ENCODE results near the gene GGT6. TPM values are rescaled to one million over a fixed set of nuclear protein-coding genes. Genes with fewer than 3 reads are reported as not detected.
A peak's percentile ranks its signal among the peaks of the same experiment; 100 is the strongest.

The GGT6 gene
- polyA plus RNA-seq, 2 of the 4 experiments (the other 2 are of a cell fraction) = not detected

DNA sequence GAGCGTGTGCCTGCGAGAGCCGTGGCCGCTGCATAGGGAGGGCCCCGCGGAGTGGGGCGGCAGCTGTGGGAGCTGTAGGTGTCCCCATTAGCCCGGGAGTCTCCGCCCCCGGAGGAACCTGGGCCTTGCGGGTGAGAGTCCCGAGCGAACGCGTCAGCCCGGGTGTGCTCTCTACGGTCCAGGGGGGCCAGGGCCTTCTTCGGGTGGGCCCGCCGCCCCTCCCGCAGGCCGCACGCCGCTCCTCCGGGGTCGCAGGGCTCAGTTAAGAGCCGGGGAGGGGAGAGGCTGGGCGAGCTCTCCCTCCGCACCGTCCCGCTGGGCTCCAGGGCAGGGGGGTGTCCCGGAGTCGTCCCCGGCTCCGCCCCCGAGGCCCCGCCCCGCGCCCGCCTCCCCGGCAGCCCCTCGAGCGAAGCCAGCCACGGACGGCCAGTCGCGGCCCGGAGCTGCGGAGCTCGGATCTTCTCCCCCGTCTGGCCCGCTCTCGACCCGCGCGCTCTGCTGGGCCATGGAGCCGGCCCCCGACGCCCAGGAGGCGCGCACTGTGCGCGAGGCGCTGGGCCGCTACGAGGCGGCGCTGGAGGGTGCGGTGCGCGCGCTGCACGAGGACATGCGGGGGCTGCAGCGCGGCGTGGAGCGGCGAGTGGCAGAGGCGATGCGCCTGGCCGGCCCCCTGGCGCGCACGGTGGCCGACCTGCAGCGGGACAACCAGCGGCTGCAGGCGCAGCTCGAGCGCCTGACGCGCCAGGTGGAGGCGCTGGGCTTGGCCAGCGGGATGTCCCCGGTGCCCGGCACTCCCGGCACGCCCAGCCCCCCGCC, 23.9 kb upstream of the GGT6 start, which contains the start of gene SMTNL2:
SMTNL2 (plus strand) TSS at position 429 of the 816 bp plus-strand sequence; CDS start at position 506, 77 bp downstream.
- FAIRE-seq = no peak
- H3K4me1 ChIP-seq = peaks cover 7% of the 10 kb centered on the region; the same call in 2 of the 3 replicates
- ChIA-PET POLR2A (no interaction called here), CTCF (interaction anchor here (0.9 to 2.6 kb wide), 14 partner anchors 11 to 65 kb away, joined by 3 to 24 read pairs (median 4); no protein-coding TSS in a partner anchor)
- TF ChIP-seq TP53 (CRISPR knock-in tag; IDR thresholded peaks at IDR 0.05) (0 out of 2 replicates have a peak, but pooled peaks have one; percentile 18), CHD4 (IDR thresholded peaks at IDR 0.05; ENCODE audit: borderline replicate concordance) (no peak), POLR2A (IDR thresholded peaks at IDR 0.05; ENCODE audit: low read length) (peak; percentile 24)
- TF ChIP-seq, protein P1, sequence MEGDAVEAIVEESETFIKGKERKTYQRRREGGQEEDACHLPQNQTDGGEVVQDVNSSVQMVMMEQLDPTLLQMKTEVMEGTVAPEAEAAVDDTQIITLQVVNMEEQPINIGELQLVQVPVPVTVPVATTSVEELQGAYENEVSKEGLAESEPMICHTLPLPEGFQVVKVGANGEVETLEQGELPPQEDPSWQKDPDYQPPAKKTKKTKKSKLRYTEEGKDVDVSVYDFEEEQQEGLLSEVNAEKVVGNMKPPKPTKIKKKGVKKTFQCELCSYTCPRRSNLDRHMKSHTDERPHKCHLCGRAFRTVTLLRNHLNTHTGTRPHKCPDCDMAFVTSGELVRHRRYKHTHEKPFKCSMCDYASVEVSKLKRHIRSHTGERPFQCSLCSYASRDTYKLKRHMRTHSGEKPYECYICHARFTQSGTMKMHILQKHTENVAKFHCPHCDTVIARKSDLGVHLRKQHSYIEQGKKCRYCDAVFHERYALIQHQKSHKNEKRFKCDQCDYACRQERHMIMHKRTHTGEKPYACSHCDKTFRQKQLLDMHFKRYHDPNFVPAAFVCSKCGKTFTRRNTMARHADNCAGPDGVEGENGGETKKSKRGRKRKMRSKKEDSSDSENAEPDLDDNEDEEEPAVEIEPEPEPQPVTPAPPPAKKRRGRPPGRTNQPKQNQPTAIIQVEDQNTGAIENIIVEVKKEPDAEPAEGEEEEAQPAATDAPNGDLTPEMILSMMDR (IDR thresholded peaks at IDR 0.05) = peak; percentile 9; the same call in 1 of the 3 replicates
- TF ChIP-seq, protein P2, sequence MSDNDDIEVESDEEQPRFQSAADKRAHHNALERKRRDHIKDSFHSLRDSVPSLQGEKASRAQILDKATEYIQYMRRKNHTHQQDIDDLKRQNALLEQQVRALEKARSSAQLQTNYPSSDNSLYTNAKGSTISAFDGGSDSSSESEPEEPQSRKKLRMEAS (IDR thresholded peaks at IDR 0.05) = peak; percentile 55; the same call in 1 of the 2 replicates
- TF ChIP-seq, protein P3, sequence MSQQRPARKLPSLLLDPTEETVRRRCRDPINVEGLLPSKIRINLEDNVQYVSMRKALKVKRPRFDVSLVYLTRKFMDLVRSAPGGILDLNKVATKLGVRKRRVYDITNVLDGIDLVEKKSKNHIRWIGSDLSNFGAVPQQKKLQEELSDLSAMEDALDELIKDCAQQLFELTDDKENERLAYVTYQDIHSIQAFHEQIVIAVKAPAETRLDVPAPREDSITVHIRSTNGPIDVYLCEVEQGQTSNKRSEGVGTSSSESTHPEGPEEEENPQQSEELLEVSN (IDR thresholded peaks at IDR 0.05; ENCODE audit: borderline replicate concordance, low read depth) = peak; percentile 51; the same call in 1 of the 2 replicates
- H3K27ac ChIP-seq = peak within 1 kb of the TSS; percentile 23 to 70; a peak in 4 of 6 replicates
- peak in 1 of 2 experiments; percentile 49 for DNase-seq (ENCODE audit: low read depth in 1 of 2, low spot score in 1 of 2)
- no peaks in the 10 kb centered on the region for H3K9me3 ChIP-seq
- H3K4me3 ChIP-seq = peak within 1 kb of the TSS; percentile 49
- ATAC-seq = peak; percentile 35 to 58
- peak within 1 kb of the TSS; percentile 95 for H3K4me2 ChIP-seq
- 5% methylated on average over 35 of the region's 100 CpGs for WGBS (ENCODE audit: missing lambda C conversion rate)

DNA sequence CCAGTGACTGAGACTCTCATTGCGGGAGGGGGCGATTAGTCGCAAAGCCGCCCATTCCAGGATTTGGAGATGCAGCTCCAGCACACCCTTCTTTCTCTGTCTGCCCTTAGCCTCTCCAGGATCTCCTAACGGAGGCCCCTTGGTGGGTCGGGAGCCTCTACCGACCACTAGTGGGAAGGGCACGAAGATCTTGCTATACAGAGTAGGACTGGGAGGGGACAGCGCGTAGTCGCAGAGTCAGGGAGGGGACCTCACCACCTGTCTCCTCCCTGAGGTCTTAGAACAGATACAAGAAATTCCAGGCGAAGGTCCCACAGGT, 23.4 kb upstream of the GGT6 start:
- ATAC-seq (peak; percentile 73 to 91), FAIRE-seq (no peak), DNase-seq (ENCODE audit: low read depth in 1 of 2, low spot score in 1 of 2) (peak; percentile 68 to 94)
- POLR2A ChIA-PET = no interaction called here
- Histone ChIP-seq H3K4me1 (peaks cover 7% of the 10 kb centered on the region; the same call in 2 of the 3 replicates), H3K4me2 (peak overlapping the region; percentile 95), H3K4me3 (peak overlapping the region; percentile 49), H3K27ac (peak overlapping the region; percentile 23 to 70; a peak in 3 of 6 replicates), H3K9me3 (no peaks in the 10 kb centered on the region)
- CTCF ChIA-PET = interaction anchor here (0.6 to 2.6 kb wide), 16 partner anchors 10 to 49 kb away, joined by 3 to 24 read pairs (median 4); no protein-coding TSS in a partner anchor
- 41% methylated on average over 11 of the region's 12 CpGs for WGBS (ENCODE audit: missing lambda C conversion rate)
- TF ChIP-seq ZFP36 (IDR thresholded peaks at IDR 0.05; ENCODE audit: borderline replicate concordance, partially characterized antibody) (no peak), JUNB (IDR thresholded peaks at IDR 0.05) (no peak), EP300 (IDR thresholded peaks at IDR 0.05) (no peak), NPAS2 (CRISPR knock-in tag; IDR thresholded peaks at IDR 0.05; ENCODE audit: borderline replicate concordance) (no peak), HOXA7 (CRISPR knock-in tag; IDR thresholded peaks at IDR 0.05) (no peak), RCOR1 (IDR thresholded peaks at IDR 0.05; ENCODE audit: low read depth, low read length) (no peak), CHD4 (IDR thresholded peaks at IDR 0.05; ENCODE audit: borderline replicate concordance) (no peak), JUN (IDR thresholded peaks at IDR 0.05) (no peak), ESRRA (IDR thresholded peaks at IDR 0.05; ENCODE audit: borderline replicate concordance, low read length) (no peak), FOSL2 (IDR thresholded peaks at IDR 0.05) (no peak), FOSL2 (CRISPR knock-in tag; IDR thresholded peaks at IDR 0.05) (no peak), CBX8 (IDR thresholded peaks at IDR 0.05) (no peak), EHMT2 (IDR thresholded peaks at IDR 0.05; ENCODE audit: low read depth) (no peak)
- TF ChIP-seq, protein P4, sequence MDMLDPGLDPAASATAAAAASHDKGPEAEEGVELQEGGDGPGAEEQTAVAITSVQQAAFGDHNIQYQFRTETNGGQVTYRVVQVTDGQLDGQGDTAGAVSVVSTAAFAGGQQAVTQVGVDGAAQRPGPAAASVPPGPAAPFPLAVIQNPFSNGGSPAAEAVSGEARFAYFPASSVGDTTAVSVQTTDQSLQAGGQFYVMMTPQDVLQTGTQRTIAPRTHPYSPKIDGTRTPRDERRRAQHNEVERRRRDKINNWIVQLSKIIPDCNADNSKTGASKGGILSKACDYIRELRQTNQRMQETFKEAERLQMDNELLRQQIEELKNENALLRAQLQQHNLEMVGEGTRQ (IDR thresholded peaks at IDR 0.05) = no peak
- TF ChIP-seq, protein P5, sequence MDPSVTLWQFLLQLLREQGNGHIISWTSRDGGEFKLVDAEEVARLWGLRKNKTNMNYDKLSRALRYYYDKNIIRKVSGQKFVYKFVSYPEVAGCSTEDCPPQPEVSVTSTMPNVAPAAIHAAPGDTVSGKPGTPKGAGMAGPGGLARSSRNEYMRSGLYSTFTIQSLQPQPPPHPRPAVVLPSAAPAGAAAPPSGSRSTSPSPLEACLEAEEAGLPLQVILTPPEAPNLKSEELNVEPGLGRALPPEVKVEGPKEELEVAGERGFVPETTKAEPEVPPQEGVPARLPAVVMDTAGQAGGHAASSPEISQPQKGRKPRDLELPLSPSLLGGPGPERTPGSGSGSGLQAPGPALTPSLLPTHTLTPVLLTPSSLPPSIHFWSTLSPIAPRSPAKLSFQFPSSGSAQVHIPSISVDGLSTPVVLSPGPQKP (IDR thresholded peaks at IDR 0.05; ENCODE audit: low read depth, low read length) = no peak
- TF ChIP-seq, protein P6, sequence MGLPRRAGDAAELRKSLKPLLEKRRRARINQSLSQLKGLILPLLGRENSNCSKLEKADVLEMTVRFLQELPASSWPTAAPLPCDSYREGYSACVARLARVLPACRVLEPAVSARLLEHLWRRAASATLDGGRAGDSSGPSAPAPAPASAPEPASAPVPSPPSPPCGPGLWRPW (IDR thresholded peaks at IDR 0.05) = no peak
- TF ChIP-seq, protein P7, sequence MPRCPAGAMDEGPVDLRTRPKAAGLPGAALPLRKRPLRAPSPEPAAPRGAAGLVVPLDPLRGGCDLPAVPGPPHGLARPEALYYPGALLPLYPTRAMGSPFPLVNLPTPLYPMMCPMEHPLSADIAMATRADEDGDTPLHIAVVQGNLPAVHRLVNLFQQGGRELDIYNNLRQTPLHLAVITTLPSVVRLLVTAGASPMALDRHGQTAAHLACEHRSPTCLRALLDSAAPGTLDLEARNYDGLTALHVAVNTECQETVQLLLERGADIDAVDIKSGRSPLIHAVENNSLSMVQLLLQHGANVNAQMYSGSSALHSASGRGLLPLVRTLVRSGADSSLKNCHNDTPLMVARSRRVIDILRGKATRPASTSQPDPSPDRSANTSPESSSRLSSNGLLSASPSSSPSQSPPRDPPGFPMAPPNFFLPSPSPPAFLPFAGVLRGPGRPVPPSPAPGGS (IDR thresholded peaks at IDR 0.05) = no peak
- TF ChIP-seq, protein P3 (IDR thresholded peaks at IDR 0.05; ENCODE audit: borderline replicate concordance, low read depth) = no peak
